ENCODE data around the gene U2SURP. TPM values are rescaled to one million over a fixed set of nuclear protein-coding genes. Genes with fewer than 3 reads are reported as not detected.

The U2SURP gene
- total RNA-seq, 1 experiment from 2014 or later: 135 TPM

DNA sequence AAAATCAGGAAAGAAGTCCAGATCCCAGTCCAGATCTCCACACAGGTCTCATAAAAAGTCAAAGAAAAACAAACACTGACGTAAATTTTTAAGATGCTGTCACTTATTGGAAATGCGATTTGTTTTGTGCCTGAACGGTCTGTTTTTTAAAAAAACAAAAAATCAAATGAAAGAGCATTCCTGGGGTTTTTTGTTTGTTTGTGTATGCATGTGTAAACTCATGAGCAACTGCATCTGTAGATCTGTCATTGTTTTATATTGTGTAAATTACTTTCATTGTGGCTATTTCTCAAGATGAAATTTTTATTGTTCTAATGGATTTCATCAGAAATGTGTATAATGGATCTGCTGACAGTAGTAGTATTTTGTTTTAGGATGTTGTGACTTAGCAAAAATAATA is 55.0 kb downstream of the U2SURP start:
- Histone ChIP-seq H3K9ac (ENCODE audit: low read length) (no peak overlapping the region), H3K27me3 (ENCODE audit: low read length) (no peaks in the 10 kb centered on the region), H4K20me1 (ENCODE audit: insufficient read depth, low read depth, low read length) (no peaks in the 10 kb centered on the region), H2AFZ (ENCODE audit: low read length) (no peak overlapping the region), H3K4me3 (ENCODE audit: low read length) (no peak overlapping the region), H3K9me2 (replicated peaks; ENCODE audit: insufficient read depth, low read length) (no peaks in the 10 kb centered on the region), H3K36me3 (ENCODE audit: insufficient read depth, low read length) (peaks cover 79% of the 10 kb centered on the region), H3K27ac (ENCODE audit: low read length) (no peak overlapping the region), H3K9me3 (ENCODE audit: low read length) (no peaks in the 10 kb centered on the region), H3K4me1 (ENCODE audit: low read length) (peaks cover 27% of the 10 kb centered on the region), H3K4me2 (ENCODE audit: low read depth, low read length, poor library complexity, severe bottlenecking) (no peak overlapping the region), H3K79me2 (ENCODE audit: low read length) (no peaks in the 10 kb centered on the region)
- DNase-seq: no peak

DNA sequence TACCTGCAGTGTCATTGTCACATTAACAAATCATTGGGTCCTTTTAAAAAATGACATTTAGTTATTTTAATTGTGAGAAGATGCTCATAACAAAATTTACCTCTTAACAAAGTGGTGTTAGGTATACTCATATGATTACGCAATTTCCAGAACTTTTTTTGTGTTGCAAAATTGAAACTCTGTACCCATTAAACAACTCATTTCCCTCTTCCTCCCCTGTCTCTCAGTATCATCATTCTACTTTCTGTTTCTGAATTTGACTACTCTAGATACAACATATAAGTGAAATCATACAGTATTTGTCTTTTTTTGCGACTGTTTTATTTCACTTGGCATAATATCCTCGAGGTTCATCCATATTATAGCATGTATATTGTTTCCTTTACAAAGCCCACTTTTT is 59.5 kb downstream of the U2SURP start:
- H3K4me1 ChIP-seq (ENCODE audit: low read length): peaks cover 49% of the 10 kb centered on the region
- no peak overlapping the region for H3K27ac ChIP-seq (ENCODE audit: low read length)
- H3K27me3 ChIP-seq (ENCODE audit: low read length): no peaks in the 10 kb centered on the region
- no peak overlapping the region for H3K9ac ChIP-seq (ENCODE audit: low read length)
- no peaks in the 10 kb centered on the region for H3K9me3 ChIP-seq (ENCODE audit: low read length)
- DNase-seq: no peak
- no peaks in the 10 kb centered on the region for H4K20me1 ChIP-seq (ENCODE audit: insufficient read depth, low read depth, low read length)
- peaks cover 58% of the 10 kb centered on the region for H3K36me3 ChIP-seq (ENCODE audit: insufficient read depth, low read length)
- no peaks in the 10 kb centered on the region for H3K79me2 ChIP-seq (ENCODE audit: low read length)
- H3K4me2 ChIP-seq (ENCODE audit: low read depth, low read length, poor library complexity, severe bottlenecking): no peak overlapping the region
- no peak overlapping the region for H3K4me3 ChIP-seq (ENCODE audit: low read length)
- H2AFZ ChIP-seq (ENCODE audit: low read length): no peak overlapping the region
- no peaks in the 10 kb centered on the region for H3K9me2 ChIP-seq (replicated peaks; ENCODE audit: insufficient read depth, low read length)

DNA sequence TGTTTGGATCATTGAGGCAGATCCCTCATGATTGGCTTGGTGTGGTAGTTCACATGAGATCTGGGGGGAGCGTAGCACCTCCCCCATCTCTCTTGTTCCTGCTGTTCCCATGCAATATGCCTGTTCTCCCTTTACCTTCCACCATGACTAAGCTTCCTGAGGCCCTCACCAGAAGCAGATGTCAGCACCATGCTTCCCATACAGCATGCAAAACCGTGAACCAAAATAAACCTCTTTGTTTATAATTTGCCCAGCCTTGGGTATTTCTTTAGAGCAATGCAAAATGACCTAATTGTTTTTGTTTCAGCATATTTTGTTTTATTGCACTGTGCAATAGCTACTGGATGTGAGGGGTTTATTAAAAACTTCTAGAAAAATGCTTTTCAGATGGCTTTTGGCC is 61.6 kb downstream of the U2SURP start:
- Histone ChIP-seq H3K9ac (ENCODE audit: low read length) (no peak overlapping the region), H3K4me3 (ENCODE audit: low read length) (no peak overlapping the region; the same call in 1 of the 2 replicates), H3K79me2 (ENCODE audit: low read length) (no peaks in the 10 kb centered on the region), H3K27ac (ENCODE audit: low read length) (peak overlapping the region; percentile 41), H3K4me1 (ENCODE audit: low read length) (peaks cover 39% of the 10 kb centered on the region), H3K27me3 (ENCODE audit: low read length) (no peaks in the 10 kb centered on the region), H3K9me3 (ENCODE audit: low read length) (no peaks in the 10 kb centered on the region), H3K9me2 (replicated peaks; ENCODE audit: insufficient read depth, low read length) (no peaks in the 10 kb centered on the region), H4K20me1 (ENCODE audit: insufficient read depth, low read depth, low read length) (no peaks in the 10 kb centered on the region), H3K36me3 (ENCODE audit: insufficient read depth, low read length) (peaks cover 41% of the 10 kb centered on the region), H2AFZ (ENCODE audit: low read length) (no peak overlapping the region), H3K4me2 (ENCODE audit: low read depth, low read length, poor library complexity, severe bottlenecking) (peak overlapping the region; percentile 22)
- DNase-seq: peak; percentile 59

- no peaks in the 10 kb centered on the region for H3K79me2 ChIP-seq (ENCODE audit: low read length)
- H4K20me1 ChIP-seq (ENCODE audit: insufficient read depth, low read depth, low read length): no peaks in the 10 kb centered on the region
- DNase-seq: no peak
- no peak overlapping the region for H2AFZ ChIP-seq (ENCODE audit: low read length)
- no peak overlapping the region for H3K4me2 ChIP-seq (ENCODE audit: low read depth, low read length, poor library complexity, severe bottlenecking)
- H3K9me3 ChIP-seq (ENCODE audit: low read length): no peaks in the 10 kb centered on the region
- H3K9me2 ChIP-seq (replicated peaks; ENCODE audit: insufficient read depth, low read length): no peaks in the 10 kb centered on the region
- no peak overlapping the region for H3K27ac ChIP-seq (ENCODE audit: low read length)
- H3K4me3 ChIP-seq (ENCODE audit: low read length): no peak overlapping the region
- peaks cover 39% of the 10 kb centered on the region for H3K4me1 ChIP-seq (ENCODE audit: low read length)
- H3K27me3 ChIP-seq (ENCODE audit: low read length): no peaks in the 10 kb centered on the region
- H3K36me3 ChIP-seq (ENCODE audit: insufficient read depth, low read length): peaks cover 29% of the 10 kb centered on the region
- H3K9ac ChIP-seq (ENCODE audit: low read length): no peak overlapping the region
These were observed 63.4 kb downstream of the U2SURP start for GRCh38 chr3:143064777-143065176.

- Histone ChIP-seq H3K4me1 (ENCODE audit: low read length) (peaks cover 35% of the 10 kb centered on the region), H3K27ac (ENCODE audit: low read length) (no peak overlapping the region), H2AFZ (ENCODE audit: low read length) (no peak overlapping the region), H3K36me3 (ENCODE audit: insufficient read depth, low read length) (peaks cover 24% of the 10 kb centered on the region), H3K79me2 (ENCODE audit: low read length) (no peaks in the 10 kb centered on the region), H3K9me2 (replicated peaks; ENCODE audit: insufficient read depth, low read length) (no peaks in the 10 kb centered on the region), H4K20me1 (ENCODE audit: insufficient read depth, low read depth, low read length) (no peaks in the 10 kb centered on the region), H3K27me3 (ENCODE audit: low read length) (no peaks in the 10 kb centered on the region), H3K4me3 (ENCODE audit: low read length) (no peak overlapping the region), H3K9me3 (ENCODE audit: low read length) (no peaks in the 10 kb centered on the region), H3K4me2 (ENCODE audit: low read depth, low read length, poor library complexity, severe bottlenecking) (no peak overlapping the region), H3K9ac (ENCODE audit: low read length) (no peak overlapping the region)
- DNase-seq: no peak
These were observed 64.0 kb downstream of the U2SURP start for GRCh38 chr3:143065364-143065763.

DNA sequence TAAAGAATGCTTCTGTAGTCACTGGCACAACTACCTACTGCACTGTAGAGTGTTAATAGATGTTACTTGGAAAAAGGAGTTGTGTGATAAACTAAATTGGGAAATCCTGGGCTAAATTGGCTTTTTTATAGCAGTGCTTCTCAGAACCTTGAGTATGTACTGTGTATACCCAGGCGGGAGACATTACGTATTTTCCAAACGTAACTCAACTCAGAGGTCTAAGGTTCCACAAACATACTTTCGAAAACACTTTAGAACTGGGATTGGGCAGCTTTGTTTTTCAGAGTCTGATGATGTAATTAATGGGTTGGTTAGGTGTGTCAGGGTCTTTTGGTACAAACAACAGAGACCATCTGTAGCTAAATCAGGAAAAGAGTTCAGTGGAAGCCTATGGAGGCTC is 64.7 kb downstream of the U2SURP start:
- peaks cover 28% of the 10 kb centered on the region for H3K4me1 ChIP-seq (ENCODE audit: low read length)
- H3K9ac ChIP-seq (ENCODE audit: low read length): no peak overlapping the region
- H3K27ac ChIP-seq (ENCODE audit: low read length): no peak overlapping the region
- H3K4me3 ChIP-seq (ENCODE audit: low read length): no peak overlapping the region
- no peaks in the 10 kb centered on the region for H3K79me2 ChIP-seq (ENCODE audit: low read length)
- DNase-seq: no peak
- peaks cover 17% of the 10 kb centered on the region for H3K36me3 ChIP-seq (ENCODE audit: insufficient read depth, low read length)
- no peaks in the 10 kb centered on the region for H3K9me3 ChIP-seq (ENCODE audit: low read length)
- no peak overlapping the region for H2AFZ ChIP-seq (ENCODE audit: low read length)
- no peak overlapping the region for H3K4me2 ChIP-seq (ENCODE audit: low read depth, low read length, poor library complexity, severe bottlenecking)
- no peaks in the 10 kb centered on the region for H3K9me2 ChIP-seq (replicated peaks; ENCODE audit: insufficient read depth, low read length)
- H3K27me3 ChIP-seq (ENCODE audit: low read length): no peaks in the 10 kb centered on the region
- H4K20me1 ChIP-seq (ENCODE audit: insufficient read depth, low read depth, low read length): no peaks in the 10 kb centered on the region

- no peaks in the 10 kb centered on the region for H4K20me1 ChIP-seq (ENCODE audit: insufficient read depth, low read depth, low read length)
- no peak overlapping the region for H3K4me3 ChIP-seq (ENCODE audit: low read length)
- no peaks in the 10 kb centered on the region for H3K9me2 ChIP-seq (replicated peaks; ENCODE audit: insufficient read depth, low read length)
- DNase-seq: no peak
- peaks cover 16% of the 10 kb centered on the region for H3K4me1 ChIP-seq (ENCODE audit: low read length)
- H3K27ac ChIP-seq (ENCODE audit: low read length): no peak overlapping the region
- no peak overlapping the region for H3K4me2 ChIP-seq (ENCODE audit: low read depth, low read length, poor library complexity, severe bottlenecking)
- H3K9me3 ChIP-seq (ENCODE audit: low read length): no peaks in the 10 kb centered on the region
- H3K9ac ChIP-seq (ENCODE audit: low read length): no peak overlapping the region
- H3K27me3 ChIP-seq (ENCODE audit: low read length): no peaks in the 10 kb centered on the region
- H3K79me2 ChIP-seq (ENCODE audit: low read length): no peaks in the 10 kb centered on the region
- peaks cover 7% of the 10 kb centered on the region for H3K36me3 ChIP-seq (ENCODE audit: insufficient read depth, low read length)
- no peak overlapping the region for H2AFZ ChIP-seq (ENCODE audit: low read length)
These were observed 65.8 kb downstream of the U2SURP start for GRCh38 chr3:143067201-143067600.

DNA sequence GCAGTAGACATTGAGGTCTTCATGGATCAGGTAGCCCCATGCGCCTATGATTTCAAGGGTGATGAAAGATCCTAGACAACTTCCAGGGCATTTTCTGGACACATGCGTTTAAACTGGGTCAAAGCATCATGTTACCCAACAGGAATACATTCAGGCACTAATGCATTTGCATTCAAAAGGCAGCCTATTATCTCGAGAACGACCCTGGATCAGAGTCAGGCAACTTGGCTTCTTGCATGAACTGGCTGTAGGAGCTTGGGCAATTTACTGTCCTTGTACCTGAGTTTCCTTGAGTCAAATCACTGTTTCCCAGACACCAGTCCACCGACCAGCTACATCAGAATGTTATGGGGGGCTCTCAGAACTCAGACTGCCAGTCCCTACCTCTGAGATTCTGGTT is 66.7 kb downstream of the U2SURP start:
- Histone ChIP-seq H3K27ac (ENCODE audit: low read length) (no peak overlapping the region), H3K27me3 (ENCODE audit: low read length) (no peaks in the 10 kb centered on the region), H3K4me1 (ENCODE audit: low read length) (peaks cover 8% of the 10 kb centered on the region), H4K20me1 (ENCODE audit: insufficient read depth, low read depth, low read length) (no peaks in the 10 kb centered on the region), H3K4me3 (ENCODE audit: low read length) (no peak overlapping the region), H3K9me3 (ENCODE audit: low read length) (no peaks in the 10 kb centered on the region), H3K4me2 (ENCODE audit: low read depth, low read length, poor library complexity, severe bottlenecking) (no peak overlapping the region), H3K79me2 (ENCODE audit: low read length) (no peaks in the 10 kb centered on the region), H3K36me3 (ENCODE audit: insufficient read depth, low read length) (no peaks in the 10 kb centered on the region), H3K9me2 (replicated peaks; ENCODE audit: insufficient read depth, low read length) (no peaks in the 10 kb centered on the region), H2AFZ (ENCODE audit: low read length) (no peak overlapping the region), H3K9ac (ENCODE audit: low read length) (no peak overlapping the region)
- DNase-seq: no peak

- Histone ChIP-seq H4K20me1 (ENCODE audit: insufficient read depth, low read depth, low read length) (no peaks in the 10 kb centered on the region), H3K9me3 (ENCODE audit: low read length) (no peaks in the 10 kb centered on the region), H3K9me2 (replicated peaks; ENCODE audit: insufficient read depth, low read length) (no peaks in the 10 kb centered on the region), H2AFZ (ENCODE audit: low read length) (no peak overlapping the region), H3K4me3 (ENCODE audit: low read length) (no peak overlapping the region), H3K27me3 (ENCODE audit: low read length) (no peaks in the 10 kb centered on the region), H3K4me1 (ENCODE audit: low read length) (no peaks in the 10 kb centered on the region), H3K4me2 (ENCODE audit: low read depth, low read length, poor library complexity, severe bottlenecking) (no peak overlapping the region), H3K27ac (ENCODE audit: low read length) (no peak overlapping the region), H3K9ac (ENCODE audit: low read length) (no peak overlapping the region), H3K36me3 (ENCODE audit: insufficient read depth, low read length) (no peaks in the 10 kb centered on the region), H3K79me2 (ENCODE audit: low read length) (no peaks in the 10 kb centered on the region)
- no peak for DNase-seq
These were observed 69.7 kb downstream of the U2SURP start for GRCh38 chr3:143070977-143071551.
